ENCODE measurements around the gene LRRC43.
"Not testable (repeated sequence)": the region's sequence is repeated elsewhere in the genome, so short reads cannot be mapped to it uniquely, and the experiment has no call there.

LRRC43 gene

GRCh38 chr12:122171399-122171798, 11.5 kb upstream of the LRRC43 start:
- Histone ChIP-seq H3K36me3 (ENCODE audit: low read depth) (no peaks in the 10 kb centered on the region), H3K4me3 (ENCODE audit: severe bottlenecking) (no peak overlapping the region), H3K9me3 (ENCODE audit: severe bottlenecking) (no peaks in the 10 kb centered on the region), H3K4me1 (ENCODE audit: insufficient read depth, poor library complexity, severe bottlenecking) (no peaks in the 10 kb centered on the region), H3K27me3 (ENCODE audit: insufficient read depth, poor library complexity, severe bottlenecking) (no peaks in the 10 kb centered on the region), H3K27ac (ENCODE audit: poor library complexity, severe bottlenecking) (no peak overlapping the region)
- DNase-seq (ENCODE audit: low spot score) (no peak), ATAC-seq (ENCODE audit: low read depth) (no peak)
- no peak for TF ChIP-seq CTCF (IDR thresholded peaks at IDR 0.05; ENCODE audit: poor library complexity, severe bottlenecking)

GRCh38 chr12:122172262-122172939, 10.5 kb upstream of the LRRC43 start:
- H3K27me3 ChIP-seq (ENCODE audit: insufficient read depth, poor library complexity, severe bottlenecking): no peaks in the 10 kb centered on the region
- DNase-seq (ENCODE audit: low spot score): no peak
- no peaks in the 10 kb centered on the region for H3K36me3 ChIP-seq (ENCODE audit: low read depth)
- H3K9me3 ChIP-seq (ENCODE audit: severe bottlenecking): no peaks in the 10 kb centered on the region
- no peak overlapping the region for H3K4me3 ChIP-seq (ENCODE audit: severe bottlenecking)
- no peaks in the 10 kb centered on the region for H3K4me1 ChIP-seq (ENCODE audit: insufficient read depth, poor library complexity, severe bottlenecking)
- TF ChIP-seq CTCF (IDR thresholded peaks at IDR 0.05; ENCODE audit: poor library complexity, severe bottlenecking): no peak
- no peak overlapping the region for H3K27ac ChIP-seq (ENCODE audit: poor library complexity, severe bottlenecking)
- ATAC-seq (ENCODE audit: low read depth): no peak

- TF ChIP-seq CTCF (IDR thresholded peaks at IDR 0.05; ENCODE audit: poor library complexity, severe bottlenecking): no peak
- ATAC-seq (ENCODE audit: low read depth): no peak
- Histone ChIP-seq H3K27ac (ENCODE audit: poor library complexity, severe bottlenecking) (no peak within 1 kb of the TSS), H3K4me1 (ENCODE audit: insufficient read depth, poor library complexity, severe bottlenecking) (no peaks in the 10 kb centered on the region), H3K36me3 (ENCODE audit: low read depth) (no peaks in the 10 kb centered on the region), H3K4me3 (ENCODE audit: severe bottlenecking) (no peak within 1 kb of the TSS), H3K9me3 (ENCODE audit: severe bottlenecking) (no peaks in the 10 kb centered on the region), H3K27me3 (ENCODE audit: insufficient read depth, poor library complexity, severe bottlenecking) (no peaks in the 10 kb centered on the region)
- DNase-seq (ENCODE audit: low spot score): no peak
These were observed 8.6 kb upstream of the LRRC43 start, which contains the start of gene IL31 for GRCh38 chr12:122174155-122174845. TSS of gene IL31 (minus strand) at chr12:122174221. CDS start at chr12:122174172, 49 bp downstream.

- not testable (repeated sequence) for H3K4me3 ChIP-seq (ENCODE audit: severe bottlenecking); H3K4me1 ChIP-seq (ENCODE audit: insufficient read depth, poor library complexity, severe bottlenecking); H3K9me3 ChIP-seq (ENCODE audit: severe bottlenecking); H3K36me3 ChIP-seq (ENCODE audit: low read depth); ATAC-seq (ENCODE audit: low read depth); H3K27ac ChIP-seq (ENCODE audit: poor library complexity, severe bottlenecking); H3K27me3 ChIP-seq (ENCODE audit: insufficient read depth, poor library complexity, severe bottlenecking); DNase-seq (ENCODE audit: low spot score)
These were observed 6.5 kb upstream of the LRRC43 start for GRCh38 chr12:122176473-122176872.

- peaks cover 9% of the 10 kb centered on the region for H3K4me1 ChIP-seq (ENCODE audit: insufficient read depth, poor library complexity, severe bottlenecking)
- H3K27ac ChIP-seq (ENCODE audit: poor library complexity, severe bottlenecking): no peak overlapping the region
- no peak for DNase-seq (ENCODE audit: low spot score)
- no peaks in the 10 kb centered on the region for H3K27me3 ChIP-seq (ENCODE audit: insufficient read depth, poor library complexity, severe bottlenecking)
- no peak for ATAC-seq (ENCODE audit: low read depth)
- H3K36me3 ChIP-seq (ENCODE audit: low read depth): no peaks in the 10 kb centered on the region
- H3K4me3 ChIP-seq (ENCODE audit: severe bottlenecking): no peak overlapping the region
- no peaks in the 10 kb centered on the region for H3K9me3 ChIP-seq (ENCODE audit: severe bottlenecking)
- TF ChIP-seq CTCF (IDR thresholded peaks at IDR 0.05; ENCODE audit: poor library complexity, severe bottlenecking): no peak
These were observed 641 bp downstream of the LRRC43 start for GRCh38 chr12:122183588-122183940.
